Suppressor macrophage treated with lipopolysaccharide for 1 hour (primary cell): ENCODE data around the gene MGMT.

ENCODE experiments used
- DNase-seq, 3 donors: peaks; one replicate each; pipeline ENCODE4 v3.0.0-alpha.2; 2020 to 2022

The MGMT gene

GRCh38 chr10:129522041-129522585 lies 55.1 kb downstream of the MGMT start:
- no peak for DNase-seq

GRCh38 chr10:129523031-129523722 lies 56.1 kb downstream of the MGMT start:
- no peak for DNase-seq

GRCh38 chr10:129523723-129524316 lies 56.8 kb downstream of the MGMT start:
- no peak for DNase-seq

DNA sequence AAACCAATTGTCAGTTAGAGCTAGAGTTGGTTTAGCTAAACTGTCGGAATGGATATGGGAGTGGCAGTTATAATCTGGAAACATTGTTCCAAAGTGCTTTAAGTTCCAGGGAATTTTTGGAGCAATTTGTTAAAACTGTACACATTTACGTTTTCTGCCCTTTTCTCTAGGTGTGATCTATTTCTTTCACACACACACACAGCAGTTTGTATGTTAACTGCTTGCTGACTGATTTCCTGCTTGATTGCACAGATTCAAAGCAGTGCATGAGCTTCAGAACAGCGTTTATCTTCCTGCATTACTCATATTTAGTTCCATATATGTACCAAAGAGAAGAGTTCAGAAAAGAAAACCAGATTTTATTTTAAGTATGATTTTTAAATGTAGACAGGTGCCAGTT lies 57.9 kb downstream of the MGMT start:
- no peak for DNase-seq

- no peak for DNase-seq
These were observed 58.4 kb downstream of the MGMT start for GRCh38 chr10:129525401-129525801.

DNA sequence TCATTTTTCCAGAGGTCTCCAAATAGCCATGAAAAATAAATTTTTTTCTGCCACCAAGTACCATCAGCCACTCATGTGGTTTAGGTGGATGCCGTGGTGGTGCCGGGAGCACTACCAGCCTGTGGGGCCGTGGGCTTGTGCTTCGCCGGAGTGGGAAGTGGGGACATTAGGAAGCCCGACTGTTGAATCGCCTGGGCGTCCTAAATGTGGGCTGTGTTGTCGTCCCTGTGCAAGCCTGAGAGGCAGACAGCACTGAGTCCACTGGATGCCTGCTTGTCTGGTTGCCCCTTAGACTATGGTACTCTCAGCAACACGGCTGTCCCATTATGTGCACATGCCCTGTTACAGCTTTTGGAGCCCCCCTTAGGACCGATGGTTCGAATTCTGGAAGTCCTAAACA lies 59.9 kb downstream of the MGMT start:
- DNase-seq: no peak

GRCh38 chr10:129528376-129528978 lies 61.4 kb downstream of the MGMT start:
- DNase-seq: no peak

DNA sequence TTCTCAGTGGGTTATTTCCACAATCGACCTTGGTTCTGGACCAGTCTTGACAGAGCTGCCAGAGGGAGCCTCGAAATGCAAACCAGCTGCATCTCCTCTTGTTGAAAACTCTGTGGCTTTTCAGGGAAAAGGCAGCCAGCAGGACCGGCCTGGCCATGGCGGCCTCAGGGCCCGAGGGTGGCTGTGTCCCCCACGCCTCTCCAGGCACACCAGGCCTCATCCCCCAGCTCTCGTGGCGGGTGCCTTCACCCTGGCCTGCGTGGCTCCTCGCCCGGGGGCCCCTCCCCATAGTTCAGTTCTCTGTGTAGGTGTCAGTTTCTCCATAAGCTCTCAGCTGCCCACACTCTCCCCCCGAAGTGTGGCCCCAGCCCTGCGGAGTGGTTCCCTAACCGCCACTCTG lies 63.5 kb downstream of the MGMT start:
- no peak for DNase-seq

GRCh38 chr10:129531195-129531968 lies 64.3 kb downstream of the MGMT start:
- DNase-seq: no peak

GRCh38 chr10:129531969-129532660 lies 65.1 kb downstream of the MGMT start:
- DNase-seq: no peak

GRCh38 chr10:129532838-129533237 lies 65.8 kb downstream of the MGMT start:
- DNase-seq: no peak

- no peak for DNase-seq
These were observed 66.2 kb downstream of the MGMT start for GRCh38 chr10:129533281-129533680.

DNA sequence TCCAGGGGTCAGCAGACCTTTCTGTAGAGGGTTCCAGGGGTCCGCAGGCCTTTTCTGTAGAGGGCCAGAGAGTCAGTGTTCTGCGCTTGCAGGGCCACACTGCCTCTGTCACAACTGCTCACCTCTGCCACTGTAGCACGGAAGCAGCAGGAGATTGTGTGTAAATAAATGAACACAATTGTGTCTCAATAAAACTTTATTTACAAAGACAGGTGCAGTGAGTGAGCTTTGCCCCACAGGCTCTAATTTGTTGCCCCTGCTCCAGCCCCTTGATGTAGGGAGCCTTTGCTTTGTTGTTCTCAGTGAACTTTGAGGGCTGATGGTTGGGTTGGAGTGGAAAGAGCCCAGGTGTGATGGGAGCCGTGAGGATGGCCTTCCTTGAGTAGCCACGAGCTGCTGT lies 67.8 kb downstream of the MGMT start:
- DNase-seq: no peak

DNA sequence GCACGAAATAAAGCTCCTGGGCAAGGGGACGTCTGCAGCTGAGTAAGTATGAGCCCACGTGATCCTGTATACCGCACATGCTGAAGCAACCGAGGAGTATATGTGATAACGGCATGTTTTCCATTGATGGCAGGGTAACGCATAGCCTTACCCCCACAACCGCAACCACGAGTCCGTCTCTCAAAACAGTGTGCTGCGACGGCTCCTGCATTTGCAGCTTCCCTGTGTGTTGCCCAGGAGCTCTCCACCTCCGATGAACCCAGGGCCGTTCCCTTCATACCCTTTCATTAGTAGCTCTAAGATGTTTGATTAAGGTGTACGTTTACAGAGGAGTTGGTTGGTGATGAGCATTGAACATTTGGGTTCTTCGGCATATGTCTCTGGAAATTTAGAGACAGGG lies 69.3 kb downstream of the MGMT start:
- DNase-seq: no peak

- no peak for DNase-seq
These were observed 70.1 kb downstream of the MGMT start for GRCh38 chr10:129537151-129537550.

GRCh38 chr10:129538236-129538635 lies 71.2 kb downstream of the MGMT start:
- DNase-seq: no peak

- no peak for DNase-seq
These were observed 74.2 kb downstream of the MGMT start for GRCh38 chr10:129541200-129541599.

DNA sequence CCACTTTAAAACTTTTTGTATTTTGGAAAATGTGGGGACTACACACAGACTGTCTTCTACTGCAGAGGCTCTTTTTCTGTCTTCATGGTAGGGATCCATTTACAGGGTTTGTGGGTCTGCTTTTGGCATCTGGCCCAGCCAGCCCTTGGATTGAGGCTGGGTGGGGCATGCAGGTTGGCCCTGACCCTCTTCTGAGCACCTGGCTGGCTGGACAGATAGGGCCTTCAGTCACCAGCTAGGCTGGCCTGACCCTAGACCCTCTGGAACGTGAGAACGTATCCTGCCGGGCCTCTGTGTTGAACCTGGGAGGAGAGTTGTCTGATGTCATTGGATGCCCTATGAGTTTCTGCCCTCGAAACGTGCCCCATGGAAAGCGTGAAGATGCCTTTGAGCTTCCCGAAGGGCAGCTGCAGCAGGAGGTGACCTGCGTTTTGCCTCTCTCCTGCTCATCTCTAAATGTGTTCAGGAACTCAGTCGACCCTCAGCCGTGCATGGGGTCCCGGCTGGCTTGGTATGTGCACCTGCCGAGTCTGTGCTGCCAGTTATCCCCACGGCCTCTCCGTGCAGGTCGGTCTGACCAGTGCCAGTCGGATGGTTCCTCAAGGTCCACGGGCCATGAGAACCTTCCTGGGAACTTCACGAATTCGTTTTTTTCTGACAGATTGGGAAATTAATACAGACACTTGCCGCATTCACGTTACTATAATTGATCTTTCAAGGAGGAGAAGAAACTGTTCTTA lies 74.9 kb downstream of the MGMT start:
- no peak for DNase-seq

- DNase-seq: no peak
These were observed 75.5 kb downstream of the MGMT start for GRCh38 chr10:129542589-129542988.

GRCh38 chr10:129544205-129545202 lies 77.5 kb downstream of the MGMT start:
- no peak for DNase-seq

- DNase-seq: peak in 1 of 3 donors; percentile 3
These were observed 78.2 kb downstream of the MGMT start for GRCh38 chr10:129545261-129545660.
